H1 (cell line): ENCODE data around the gene FAH. TPM values are rescaled to one million over a fixed set of nuclear protein-coding genes. Genes with fewer than 3 reads are reported as not detected.

Experiments used
- ATF3 ChIP-seq: IDR thresholded peaks from 2 replicates; pipeline ENCODE4 v1.6.1; 2011; ENCODE audit warnings: low read depth, mild to moderate bottlenecking, low read length; ENCODE audit not compliant: insufficient read depth
- CHD7 ChIP-seq: fragments of 300-600 bp; sonication (generic); IDR thresholded peaks from 2 replicates; pipeline ENCODE4 v1.7.1; 2012; ENCODE audit warnings: low read length, moderate library complexity, mild to moderate bottlenecking, inconsistent platforms; ENCODE audit not compliant: insufficient replicate concordance
- CTBP2 ChIP-seq: IDR thresholded peaks from 2 replicates; pipeline ENCODE4 v1.7.0; 2011; ENCODE audit warnings: borderline replicate concordance, mild to moderate bottlenecking, moderate library complexity, mixed read lengths, low read length; ENCODE audit not compliant: insufficient read depth, insufficient read length
- CTCF ChIP-seq, 3 experiments: IDR thresholded peaks; 1 replicate in 2 of 3; 2 replicates in 1 of 3; pipeline versions ENCODE4 v1.5.1 to v1.6.1; 2011; ENCODE audit warnings: low read length in 3 of 3, mild to moderate bottlenecking in 3 of 3, inconsistent platforms in 2 of 3, low read depth in 1 of 3, moderate library complexity in 1 of 3; ENCODE audit not compliant: insufficient read depth in 1 of 3; ENCODE audit errors: control extremely low read depth in 1 of 3
- EGR1 ChIP-seq: IDR thresholded peaks from 2 replicates; pipeline ENCODE4 v1.6.1; 2011; ENCODE audit warnings: low read depth, low read length, borderline replicate concordance
- RAD21 ChIP-seq, 2 experiments: IDR thresholded peaks in 1 of 2; conservative IDR thresholded peaks in 1 of 2; 2 replicates each; pipeline ENCODE4 v1.6.1; 2011; ENCODE audit warnings: low read depth in 2 of 2, low read length in 2 of 2, improper control_type of control experiment in 1 of 2, inconsistent platforms in 1 of 2, mild to moderate bottlenecking in 1 of 2, moderate library complexity in 1 of 2
- RFX5 ChIP-seq: IDR thresholded peaks from 2 replicates; pipeline ENCODE4 v1.6.1; 2011; ENCODE audit warnings: low read depth, low read length, improper control_type of control experiment, borderline replicate concordance
- YY1 ChIP-seq: IDR thresholded peaks from 2 replicates; pipeline ENCODE4 v1.6.1; 2011; ENCODE audit warnings: low read depth, mild to moderate bottlenecking, low read length
- polyA plus RNA-seq, 7 experiments: library from polyadenylated mRNA; depleted of rRNA in 3 of 7; stranded (reverse) in 5 of 7; unstranded in 2 of 7; fragments of >200 nt in 5 of 7; fragments of 200-250 nt in 2 of 7; gene quantifications; 1 replicate in 5 of 7; 2 replicates in 1 of 7; 4 replicates in 1 of 7; pipeline versions ENCODE4 v1.2.1 to v1.2.3, GENCODE V29; 2011 to 2013; ENCODE audit warnings: missing spikeins in 2 of 7, mixed read lengths in 2 of 7
- total RNA-seq: library from RNA; stranded (reverse); fragmentation: NEBNext Ultra II Directional; extraction: Animal tissue kit (Norgen Biotek cat#: 25700); gene quantifications from 2 replicates; pipeline ENCODE4 v1.2.1, GENCODE V29; 2021

The FAH gene
- total and polyA plus RNA-seq, 2 of the 8 experiments (the other 6 are each of a cell fraction or from before 2014, with no cell fraction given) = 20.0 to 21.7 TPM

- TF ChIP-seq CHD7 (no peak), EGR1 (no peak), RAD21 (IDR thresholded peaks at IDR 0.05 in 1 of 2, conservative IDR thresholded peaks at IDR 0.05 in 1 of 2; ENCODE audit: low read depth in 2 of 2, low read length in 2 of 2) (no peak), ATF3 (no peak), CTBP2 (no peak), RFX5 (no peak), CTCF (IDR thresholded peaks at IDR 0.05; ENCODE audit: control extremely low read depth in 1 of 3, insufficient read depth in 1 of 3, low read depth in 1 of 3, low read length in 3 of 3) (no peak), YY1 (no peak)
Measured at GRCh38 chr15:80179935-80180334, 27.1 kb downstream of the FAH start (continued).
